Activated T-helper 1 cell treated with anti-CD3 and anti-CD28 coated beads, Interleukin-2, amount 50 U/mL, for 16 hours (primary cell): Measurements from ENCODE around the gene CH25H.

Experiments
- DNase-seq, 2 donors: peaks; one replicate each; pipeline ENCODE4 v3.0.0-alpha.2; 2020; ENCODE audit warnings: low read depth in 1 of 2, low spot score in 1 of 2

The CH25H gene

GRCh38 chr10:89158446-89158845 is 48.7 kb downstream of the CH25H start:
- DNase-seq = no peak

GRCh38 chr10:89156161-89156835 is 50.8 kb downstream of the CH25H start:
- DNase-seq = no peak
